Panc1 (cell line): Measurements from ENCODE around the gene MYO18A. TPM values are rescaled to one million over a fixed set of nuclear protein-coding genes. Genes with fewer than 3 reads are reported as not detected.
A peak's percentile ranks its signal among the peaks of the same experiment; 100 is the strongest.

ENCODE experiments used
- ATAC-seq: fragments of 200-7000 bp; cut with Tn5 transposase; 2 replicates; pipeline ENCODE4 v1.9.1; 2020; ENCODE audit warnings: mild to moderate bottlenecking, moderate library complexity
- BruUV-seq: library from RNA; stranded (reverse); fragments of 400-500 nt; replicated peaks from 2 replicates; lab custom pipeline; 2021; lab: Mats Ljungman, UMichigan
- CTCF ChIA-PET: fragments of 300-600 bp; sonication (Branson Sonifier 250); formaldehyde crosslinking; loops from one replicate; lab custom pipeline; 2022; ENCODE audit warnings: antibody characterized with exemption; lab: Charles Lee
- POLR2A ChIA-PET: fragments of 300-600 bp; sonication (Branson Sonifier 250); formaldehyde crosslinking; loops from one replicate; lab custom pipeline; 2022; ENCODE audit warnings: antibody characterized with exemption; lab: Charles Lee
- DNase-seq: peaks from one replicate; pipeline ENCODE4 v3.0.0-alpha.2; 2010; ENCODE audit warnings: low read depth, low spot score
- H3K27ac ChIP-seq: 2 replicates; pipeline ENCODE4 v1.5.1; 2011; ENCODE audit warnings: mild to moderate bottlenecking, low read length, inconsistent platforms
- H3K27me3 ChIP-seq: fragments of 200-500 bp; sonication (Bioruptor generic); 2 replicates; pipeline ENCODE4 v1.6.0; 2014; ENCODE audit warnings: low read length, inconsistent platforms; ENCODE audit not compliant: control insufficient read depth, insufficient read depth
- H3K36me3 ChIP-seq: fragments of 200-500 bp; sonication (Bioruptor generic); 2 replicates; pipeline ENCODE4 v1.5.1; 2014; ENCODE audit warnings: inconsistent platforms, mild to moderate bottlenecking, low read length, moderate library complexity; ENCODE audit not compliant: control insufficient read depth, insufficient read depth
- H3K4me1 ChIP-seq: 2 replicates; pipeline ENCODE4 v1.5.1; 2011; ENCODE audit warnings: inconsistent platforms, mild to moderate bottlenecking, low read length, moderate library complexity; ENCODE audit not compliant: control insufficient read depth, insufficient read depth
- H3K4me3 ChIP-seq, 2 experiments: 2 replicates each; pipeline ENCODE4 v1.5.1; 2011 to 2012; ENCODE audit warnings: low read depth in 2 of 2, low read length in 2 of 2, mild to moderate bottlenecking in 2 of 2, inconsistent platforms in 1 of 2, moderate library complexity in 1 of 2
- H3K9me3 ChIP-seq: fragments of 200-500 bp; sonication (Bioruptor generic); 2 replicates; pipeline ENCODE4 v1.5.1; 2014; ENCODE audit warnings: low read depth, mild to moderate bottlenecking, inconsistent platforms, low read length, moderate library complexity; ENCODE audit not compliant: control insufficient read depth, insufficient read depth
- CTCF ChIP-seq: fragments of 450-650 bp; IDR thresholded peaks from 2 replicates; pipeline ENCODE4 v1.5.1; 2017; ENCODE audit warnings: mild to moderate bottlenecking
- POLR2AphosphoS5 ChIP-seq: IDR thresholded peaks from 2 replicates; pipeline ENCODE4 v1.6.1; 2012; ENCODE audit warnings: mild to moderate bottlenecking, low read depth, low read length, moderate library complexity
- REST ChIP-seq, 2 experiments: IDR thresholded peaks; 2 replicates each; pipeline ENCODE4 v1.6.1; 2011 to 2012; ENCODE audit warnings: low read depth in 2 of 2, control low read depth in 1 of 2, low read length in 1 of 2, mild to moderate bottlenecking in 1 of 2, moderate library complexity in 1 of 2; ENCODE audit not compliant: insufficient read depth in 1 of 2
- SIN3A ChIP-seq: IDR thresholded peaks from 2 replicates; pipeline ENCODE4 v1.6.1; 2012; ENCODE audit warnings: low read depth, mild to moderate bottlenecking, low read length, moderate library complexity, borderline replicate concordance; ENCODE audit not compliant: insufficient read depth
- TCF7L2 ChIP-seq: IDR thresholded peaks from 2 replicates; pipeline ENCODE4 v1.6.1; 2011; ENCODE audit warnings: mild to moderate bottlenecking, low read depth, low read length, inconsistent platforms
- in situ Hi-C: cut with HindIII; loops from 2 replicates; pipeline ENCODE4 v1.10.0; 2016; ENCODE audit warnings: low sequenced_read_pairs, low pct_unique_long_range_greater_than_20kb
- intact Hi-C: fragments of 100-400 bp; cut with micrococcal nuclease; formaldehyde crosslinking; loops from one replicate; pipeline ENCODE4 v1.10.0; 2022; ENCODE audit not compliant: unreplicated experiment
- total RNA-seq: library from RNA; stranded (reverse); gene quantifications from one replicate; pipeline ENCODE4 v1.2.1, GENCODE V29; 2021; ENCODE audit not compliant: unreplicated experiment

Gene MYO18A
- total RNA-seq, 1 experiment from 2014 or later: 108 TPM

GRCh38 chr17:29166507-29166887, 13.7 kb downstream of the MYO18A start:
- no peak for ATAC-seq
- ChIA-PET POLR2A (no interaction called here), CTCF (no interaction called here)
- H3K4me3 ChIP-seq: no peak overlapping the region
- H3K9me3 ChIP-seq: no peaks in the 10 kb centered on the region
- TF ChIP-seq CTCF (no peak), SIN3A (no peak), POLR2AphosphoS5 (no peak), TCF7L2 (no peak), REST (IDR thresholded peaks at IDR 0.05; ENCODE audit: insufficient read depth in 1 of 2, low read depth in 2 of 2, low read length in 1 of 2) (no peak)
- H3K27me3 ChIP-seq: no peaks in the 10 kb centered on the region
- DNase-seq: no peak
- in situ Hi-C loops (no loop called here), intact Hi-C loops (no loop called here)
- H3K4me1 ChIP-seq: peaks cover 14% of the 10 kb centered on the region
- no peaks in the 10 kb centered on the region for H3K36me3 ChIP-seq
- no peak overlapping the region for H3K27ac ChIP-seq
- BruUV-seq: TSS peak; percentile 30

GRCh38 chr17:29165800-29166506, 14.2 kb downstream of the MYO18A start:
- BruUV-seq: no TSS peak
- no peaks in the 10 kb centered on the region for H3K36me3 ChIP-seq
- TF ChIP-seq TCF7L2: no peak
- no peak for TF ChIP-seq POLR2AphosphoS5
- TF ChIP-seq REST (IDR thresholded peaks at IDR 0.05; ENCODE audit: insufficient read depth in 1 of 2, low read depth in 2 of 2, low read length in 1 of 2): no peak
- no peak for TF ChIP-seq CTCF
- no peak for TF ChIP-seq SIN3A
- CTCF ChIA-PET: interaction anchor here (0.6 kb wide), 1 partner anchor 13 kb away, joined by 3 read pairs; no protein-coding TSS in a partner anchor
- in situ Hi-C loops (no loop called here), intact Hi-C loops (no loop called here)
- H3K9me3 ChIP-seq: no peaks in the 10 kb centered on the region
- POLR2A ChIA-PET: no interaction called here
- no peaks in the 10 kb centered on the region for H3K27me3 ChIP-seq
- no peak for DNase-seq
- H3K4me1 ChIP-seq: peaks cover 14% of the 10 kb centered on the region
- H3K27ac ChIP-seq: no peak overlapping the region
- no peak overlapping the region for H3K4me3 ChIP-seq
- no peak for ATAC-seq
